CD4-positive, alpha-beta T cell (primary cell): Measurements from ENCODE around the gene SIRPD. TPM values are rescaled to one million over a fixed set of nuclear protein-coding genes. Genes with fewer than 3 reads are reported as not detected.

ENCODE experiments used
- ATAC-seq: fragments of 200-7000 bp; cut with Tn5 transposase; one replicate; pipeline ENCODE4 v1.10.0; 2022; ENCODE audit warnings: mild to moderate bottlenecking; ENCODE audit not compliant: poor library complexity
- CTCF ChIA-PET: fragments of 350-600 bp; sonication (Branson Sonifier 250); formaldehyde crosslinking; loops from one replicate; lab custom pipeline; 2021; ENCODE audit warnings: antibody characterized with exemption, inconsistent platforms; lab: Charles Lee
- POLR2A ChIA-PET: fragments of 350-600 bp; sonication (Branson Sonifier 250); formaldehyde crosslinking; loops from one replicate; lab custom pipeline; 2021; ENCODE audit warnings: antibody characterized with exemption, inconsistent platforms; lab: Charles Lee
- DNase-seq, 14 experiments: peaks; one replicate each; pipeline ENCODE4 v3.0.0-alpha.2; 2013 to 2020; ENCODE audit warnings: mixed read lengths in 2 of 14
- H3K27ac ChIP-seq, 2 donors: one replicate each; pipeline versions ENCODE4 v1.5.1 to v1.7.0; 2013; ENCODE audit warnings: low read length in 2 of 2, low read depth in 1 of 2, mild to moderate bottlenecking in 1 of 2
- H3K27me3 ChIP-seq, 2 experiments: 1 replicate in 1 of 2; 2 replicates in 1 of 2; pipeline versions ENCODE4 v1.6.1 to v1.7.0; 2013; ENCODE audit warnings: low read length in 2 of 2, control low read depth in 1 of 2, mild to moderate bottlenecking in 1 of 2, moderate library complexity in 1 of 2; ENCODE audit not compliant: insufficient read depth in 2 of 2, control insufficient read depth in 1 of 2
- H3K36me3 ChIP-seq: one replicate; pipeline ENCODE4 v1.6.1; 2013; ENCODE audit warnings: low read length, control low read depth; ENCODE audit not compliant: insufficient read depth
- H3K4me1 ChIP-seq: one replicate; pipeline ENCODE4 v1.6.1; 2013; ENCODE audit warnings: low read length, control low read depth; ENCODE audit not compliant: insufficient read depth
- H3K4me3 ChIP-seq: one replicate; pipeline ENCODE4 v1.5.1; 2013; ENCODE audit warnings: mild to moderate bottlenecking, low read length, moderate library complexity
- H3K9me3 ChIP-seq, 2 experiments: 1 replicate in 1 of 2; 2 replicates in 1 of 2; pipeline versions ENCODE4 v1.6.1 to v1.7.0; 2013; ENCODE audit warnings: low read length in 2 of 2, mild to moderate bottlenecking in 2 of 2, control low read depth in 1 of 2, moderate library complexity in 1 of 2; ENCODE audit not compliant: control insufficient read depth in 1 of 2, insufficient read depth in 1 of 2
- H3K27ac Mint-ChIP-seq: one replicate; pipeline ENCODE4 v1.8.0; 2020; ENCODE audit warnings: mixed read lengths
- H3K27me3 Mint-ChIP-seq: one replicate; pipeline ENCODE4 v1.8.0; 2021; ENCODE audit warnings: mixed read lengths
- H3K36me3 Mint-ChIP-seq: one replicate; pipeline ENCODE4 v1.8.0; 2021; ENCODE audit warnings: low read depth, mixed read lengths
- H3K4me1 Mint-ChIP-seq: one replicate; pipeline ENCODE4 v1.8.0; 2021; ENCODE audit warnings: low read depth, mixed read lengths
- H3K4me3 Mint-ChIP-seq: one replicate; pipeline ENCODE4 v1.8.0; 2020; ENCODE audit warnings: mild to moderate bottlenecking, mixed read lengths
- H3K9me3 Mint-ChIP-seq: one replicate; pipeline ENCODE4 v1.8.0; 2020; ENCODE audit warnings: mixed read lengths
- CTCF ChIP-seq: fragments of 200-600 bp; IDR thresholded peaks from one replicate; pipeline ENCODE4 v1.8.0; 2022; ENCODE audit warnings: antibody characterized with exemption, mild to moderate bottlenecking
- intact Hi-C, 2 experiments: fragments of 100-400 bp; cut with DNase I in 1 of 2; cut with micrococcal nuclease in 1 of 2; formaldehyde crosslinking; loops; one replicate each; pipeline versions ENCODE4 v1.15.1 to v1.9.0; 2023 to 2025; cut with DNase I, micrococcal nuclease
- total RNA-seq, 174 experiments: library from RNA in 2 of 174; stranded (reverse) in 2 of 174; gene quantifications; one replicate each; pipeline ENCODE4 v1.2.3 and lab custom pipeline; 2021 to 2026

SIRPD gene
- total RNA-seq, 2 experiments from 2014 or later, result 0.28 to 0.55 TPM

- no peak overlapping the region for H3K4me3 ChIP-seq
- peaks cover 3 to 9% of the 10 kb centered on the region in 2 experiments for H3K27me3 ChIP-seq
- Mint-ChIP-seq H3K27ac (no peak overlapping the region), H3K27me3 (peaks cover 17% of the 10 kb centered on the region), H3K4me3 (no peak overlapping the region), H3K9me3 (peaks cover 2% of the 10 kb centered on the region), H3K36me3 (no peaks in the 10 kb centered on the region), H3K4me1 (peaks cover 5% of the 10 kb centered on the region)
- ChIA-PET CTCF (no interaction called here), POLR2A (no interaction called here)
- no peaks in the 10 kb centered on the region for H3K36me3 ChIP-seq
- intact Hi-C loops, result loop anchor here in 1 of 2 experiments (5.0 kb wide), 1 partner anchor 132 kb away; no protein-coding TSS in a partner anchor
- TF ChIP-seq CTCF, result no peak
- H3K9me3 ChIP-seq, result no peaks in the 10 kb centered on the region
- no peak for ATAC-seq
- DNase-seq, result no peak
- H3K27ac ChIP-seq, result no peak overlapping the region
- H3K4me1 ChIP-seq, result no peaks in the 10 kb centered on the region
Observed at GRCh38 chr20:1505361-1505760, 52.1 kb downstream of the SIRPD start.

GRCh38 chr20:1503564-1504227, 53.8 kb downstream of the SIRPD start:
- Mint-ChIP-seq H3K9me3 (peaks cover 2% of the 10 kb centered on the region), H3K27me3 (peaks cover 23% of the 10 kb centered on the region), H3K36me3 (no peaks in the 10 kb centered on the region), H3K4me3 (no peak overlapping the region), H3K27ac (no peak overlapping the region), H3K4me1 (peaks cover 5% of the 10 kb centered on the region)
- ATAC-seq (peak; percentile 100), DNase-seq (peak; percentile 54 to 93 (median 69))
- Histone ChIP-seq H3K9me3 (no peaks in the 10 kb centered on the region), H3K4me3 (no peak overlapping the region), H3K27ac (no peak overlapping the region), H3K27me3 (peaks cover 3 to 22% of the 10 kb centered on the region in 2 experiments), H3K4me1 (no peaks in the 10 kb centered on the region), H3K36me3 (no peaks in the 10 kb centered on the region)
- intact Hi-C loops, result loop anchor here (1.0 to 5.0 kb wide), 3 partner anchors 37 to 191 kb away; partner anchors contain the start of gene NSFL1C (in 1 of the 2)
- ChIA-PET POLR2A (interaction anchor here (1.1 kb wide), 1 partner anchor 139 kb away, joined by 3 read pairs; no protein-coding TSS in a partner anchor), CTCF (interaction anchor here (0.6 to 1.8 kb wide), 23 partner anchors 8 to 599 kb away, joined by 3 to 19 read pairs (median 3); partner anchors contain the start of gene NSFL1C)
- peak; percentile 98 for TF ChIP-seq CTCF

GRCh38 chr20:1500496-1500895, 57.0 kb downstream of the SIRPD start:
- Mint-ChIP-seq H3K4me1 (peaks cover 5% of the 10 kb centered on the region), H3K27me3 (peaks cover 31% of the 10 kb centered on the region), H3K27ac (no peak overlapping the region), H3K36me3 (no peaks in the 10 kb centered on the region), H3K4me3 (no peak overlapping the region), H3K9me3 (peaks cover 2% of the 10 kb centered on the region)
- CTCF ChIA-PET, result no interaction called here
- DNase-seq (no peak), ATAC-seq (no peak)
- Histone ChIP-seq H3K9me3 (no peaks in the 10 kb centered on the region), H3K27me3 (peaks cover 0 to 22% of the 10 kb centered on the region in 2 experiments), H3K4me1 (no peaks in the 10 kb centered on the region), H3K4me3 (no peak overlapping the region), H3K27ac (no peak overlapping the region), H3K36me3 (no peaks in the 10 kb centered on the region)
- TF ChIP-seq CTCF, result no peak
- intact Hi-C loops, result loop anchor here in 1 of 2 experiments (5.0 kb wide), 1 partner anchor 188 kb away; no protein-coding TSS in a partner anchor
- POLR2A ChIA-PET, result no interaction called here
